GM12872 (cell line): ENCODE results near the gene BRMS1L.

Source experiments
- CTCF ChIP-seq: IDR thresholded peaks from 3 replicates; pipeline ENCODE4 v1.5.1; 2011; ENCODE audit warnings: low read depth, mild to moderate bottlenecking, low read length, moderate library complexity; ENCODE audit not compliant: insufficient read depth

BRMS1L gene

GRCh38 chr14:35826218-35826951, at the start of gene BRMS1L:
TSS of gene BRMS1L (plus strand) at chr14:35826338. CDS start at chr14:35826517, 179 bp downstream.
- no peak for TF ChIP-seq CTCF

- no peak for TF ChIP-seq CTCF
Observed at GRCh38 chr14:35776823-35777222, 49.3 kb upstream of the BRMS1L start.

GRCh38 chr14:35779368-35779767, 46.8 kb upstream of the BRMS1L start:
- TF ChIP-seq CTCF = no peak

- TF ChIP-seq CTCF = no peak
Observed at GRCh38 chr14:35783699-35784098, 42.4 kb upstream of the BRMS1L start.

GRCh38 chr14:35786856-35787255, 39.3 kb upstream of the BRMS1L start:
- TF ChIP-seq CTCF = no peak

GRCh38 chr14:35789651-35790050, 36.5 kb upstream of the BRMS1L start:
- no peak for TF ChIP-seq CTCF

GRCh38 chr14:35797796-35798195, 28.3 kb upstream of the BRMS1L start:
- TF ChIP-seq CTCF = no peak
